SKM-1 treated with dmso at 0.1 percent for 144 hours (cell line): Measurements from ENCODE around the gene PHF10.
A peak's percentile ranks its signal among the peaks of the same experiment; 100 is the strongest.
"Not testable (repeated sequence)": the region's sequence is repeated elsewhere in the genome, so short reads cannot be mapped to it uniquely, and the experiment has no call there.

Experiments used
- DNase-seq: peaks from one replicate; lab custom pipeline; 2025; ENCODE audit not compliant: unreplicated experiment; lab: John Stamatoyannopoulos, UW

Gene PHF10

DNA sequence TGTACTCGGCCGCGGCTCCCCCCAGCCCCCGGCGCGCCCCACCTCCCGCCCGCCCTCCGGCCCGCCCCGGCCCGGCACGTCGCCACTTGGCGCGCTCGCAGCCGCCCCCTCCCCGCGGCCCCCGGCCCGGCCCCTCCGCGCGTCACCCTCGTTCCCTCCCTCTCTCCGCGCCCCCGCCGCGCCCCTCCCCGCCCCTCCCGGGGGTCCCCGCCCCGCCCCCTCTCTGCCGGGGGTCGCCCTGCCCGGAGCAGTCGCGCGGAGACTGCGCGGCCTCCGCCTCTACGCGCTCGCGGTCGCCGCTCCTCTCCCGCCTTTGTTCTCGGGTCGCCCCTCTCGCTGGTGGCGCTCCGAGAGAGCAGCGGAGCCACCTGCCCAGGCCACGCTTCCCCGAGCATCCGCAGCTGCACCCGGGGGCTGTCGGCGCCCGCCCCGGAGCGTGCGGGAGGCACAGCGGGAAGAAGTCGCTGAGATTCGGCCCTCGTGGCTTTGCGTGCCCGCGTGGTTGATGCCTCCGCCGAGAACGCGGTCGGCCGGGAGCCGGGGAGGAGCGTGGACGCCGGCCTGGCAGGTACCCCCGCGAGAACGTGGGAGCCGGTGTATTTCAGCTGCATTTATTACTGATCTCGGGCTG, at the start of gene PHF10:
Gene PHF10 (minus strand): TSS at position 7 of the 631 bp plus-strand sequence. CDS start 569 bp downstream, outside the sequence.
- peak; percentile 48 for DNase-seq

DNA sequence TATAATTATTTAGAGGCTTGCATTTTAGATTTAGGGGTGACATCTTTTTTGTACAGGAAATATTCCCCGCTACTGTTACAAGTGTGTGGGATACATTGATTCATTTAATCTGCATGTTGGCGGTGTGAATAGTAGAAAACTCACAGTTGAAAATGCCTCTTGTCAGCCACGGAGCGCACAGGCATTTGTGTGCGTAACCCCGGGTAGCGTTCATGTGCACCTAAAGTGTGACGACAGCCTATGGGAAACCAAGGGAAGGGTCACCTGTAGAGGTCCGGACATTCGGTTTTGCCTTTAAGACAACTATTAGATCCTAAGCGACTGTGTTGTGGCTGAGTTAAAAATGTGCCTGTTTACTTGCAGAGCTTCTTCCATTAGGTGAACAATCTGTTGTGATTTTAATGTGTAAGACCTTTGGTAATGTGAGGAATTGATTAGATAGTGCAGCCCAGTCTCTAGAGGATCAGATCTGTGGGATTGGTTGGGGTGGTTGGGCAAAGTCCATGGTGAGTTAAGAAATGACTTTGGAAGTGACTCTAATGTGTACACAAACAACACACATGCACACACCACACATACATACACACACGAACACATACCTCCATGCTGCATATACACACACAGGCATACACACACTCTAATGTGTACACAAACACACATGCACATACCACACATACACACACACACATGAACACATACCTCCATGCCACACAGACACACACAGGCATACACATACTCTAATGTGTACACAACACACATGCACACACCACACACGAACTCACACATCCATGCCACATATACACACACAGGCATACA, 42.8 kb upstream of the PHF10 start:
- no peak for DNase-seq

DNA sequence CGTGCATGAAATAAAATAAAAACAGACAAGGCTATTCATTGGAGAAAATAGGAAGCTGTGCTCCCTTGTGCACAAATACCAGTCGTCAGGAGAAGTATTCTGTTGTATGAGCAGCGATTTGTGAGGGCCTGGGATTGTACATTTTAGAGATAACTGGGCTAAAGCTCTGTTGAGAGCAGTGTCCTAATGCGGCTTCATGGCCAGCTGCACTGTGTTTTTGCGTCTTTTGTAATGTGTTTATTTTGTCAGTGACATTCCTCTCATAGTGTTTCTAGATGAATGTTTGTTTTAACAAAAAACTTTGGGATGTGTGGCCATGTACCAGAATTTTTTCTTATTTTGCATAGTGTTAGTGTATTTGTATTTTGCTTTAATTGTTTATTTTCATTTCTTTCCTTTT, 41.9 kb upstream of the PHF10 start:
- no peak for DNase-seq

DNA sequence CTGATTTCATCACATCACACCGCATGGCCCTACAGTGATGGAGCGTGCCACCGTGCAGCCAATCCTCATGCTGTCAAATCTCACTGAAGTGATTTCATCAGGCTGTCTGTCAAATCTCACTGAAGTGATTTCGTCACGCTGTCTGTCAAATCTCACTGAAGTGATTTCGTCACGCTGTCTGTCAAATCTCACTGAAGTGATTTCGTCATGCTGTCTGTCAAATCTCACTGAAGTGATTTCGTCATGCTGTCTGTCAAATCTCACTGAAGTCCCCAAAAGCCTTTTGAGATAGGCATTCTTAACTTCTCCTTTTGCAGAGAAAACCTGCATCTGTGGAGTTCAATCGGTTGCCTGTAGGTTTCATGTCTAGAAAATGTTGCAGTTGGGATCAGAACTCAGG, 41.5 kb upstream of the PHF10 start:
- not testable (repeated sequence) for DNase-seq

DNA sequence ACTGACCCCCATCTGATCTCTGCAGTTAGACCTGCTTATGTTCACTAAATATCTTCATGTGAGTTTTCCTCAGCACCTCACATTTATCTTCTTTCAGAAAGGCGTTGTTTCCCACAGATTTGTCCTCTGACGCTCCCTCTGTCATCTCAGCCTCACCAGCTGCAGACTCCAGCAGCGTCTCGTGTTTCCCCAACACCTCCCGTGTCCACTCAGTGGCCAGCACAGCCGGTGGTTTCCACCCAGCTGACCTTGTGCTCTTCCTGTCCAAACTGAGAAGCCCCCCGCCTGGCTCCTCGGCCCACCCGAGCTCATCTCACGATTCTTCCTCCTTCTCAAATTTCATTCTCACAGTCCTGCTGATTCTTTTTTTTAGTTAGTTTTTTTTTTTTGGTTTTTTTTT, 39.6 kb upstream of the PHF10 start:
- DNase-seq, result no peak

DNA sequence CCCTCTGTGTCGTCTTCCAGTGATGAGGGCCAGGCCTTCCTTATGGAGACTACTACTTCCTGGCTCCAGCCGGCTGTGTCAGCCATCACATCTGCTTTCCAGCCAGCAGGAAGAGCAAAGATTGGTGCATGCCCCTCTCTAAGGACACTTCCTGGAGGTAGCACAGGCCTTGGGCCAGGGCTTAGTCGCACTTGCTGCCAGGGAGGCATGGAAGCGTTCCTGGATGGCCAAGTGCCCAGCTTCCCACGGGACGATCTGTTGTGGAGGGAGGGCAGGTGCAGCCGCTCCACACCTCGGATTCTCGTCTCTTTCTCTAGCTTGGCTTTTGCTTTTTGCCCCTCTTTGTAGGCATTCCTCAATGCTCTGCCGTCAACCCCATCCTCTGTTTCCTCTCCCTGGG, 39.0 kb upstream of the PHF10 start:
- DNase-seq, result no peak

DNA sequence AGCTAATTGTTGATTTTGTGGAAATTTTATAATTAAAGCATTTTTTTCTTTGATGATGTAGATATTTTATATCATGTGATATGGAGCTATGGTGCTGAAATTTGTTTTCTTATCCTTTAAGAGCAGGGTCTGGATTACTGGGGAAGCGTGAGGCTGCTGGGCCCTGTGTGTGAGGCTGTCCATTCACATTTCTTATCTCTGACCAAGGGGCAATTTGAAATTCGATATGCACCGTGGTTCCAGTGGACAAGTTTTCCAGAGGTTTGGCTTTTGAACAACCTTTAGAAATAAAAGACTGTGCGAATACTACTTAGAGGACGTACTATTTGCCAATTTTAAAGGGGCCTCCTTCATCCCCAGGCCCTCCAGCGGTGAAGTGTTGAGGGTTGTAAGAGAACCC, 30.9 kb upstream of the PHF10 start:
- no peak for DNase-seq

DNA sequence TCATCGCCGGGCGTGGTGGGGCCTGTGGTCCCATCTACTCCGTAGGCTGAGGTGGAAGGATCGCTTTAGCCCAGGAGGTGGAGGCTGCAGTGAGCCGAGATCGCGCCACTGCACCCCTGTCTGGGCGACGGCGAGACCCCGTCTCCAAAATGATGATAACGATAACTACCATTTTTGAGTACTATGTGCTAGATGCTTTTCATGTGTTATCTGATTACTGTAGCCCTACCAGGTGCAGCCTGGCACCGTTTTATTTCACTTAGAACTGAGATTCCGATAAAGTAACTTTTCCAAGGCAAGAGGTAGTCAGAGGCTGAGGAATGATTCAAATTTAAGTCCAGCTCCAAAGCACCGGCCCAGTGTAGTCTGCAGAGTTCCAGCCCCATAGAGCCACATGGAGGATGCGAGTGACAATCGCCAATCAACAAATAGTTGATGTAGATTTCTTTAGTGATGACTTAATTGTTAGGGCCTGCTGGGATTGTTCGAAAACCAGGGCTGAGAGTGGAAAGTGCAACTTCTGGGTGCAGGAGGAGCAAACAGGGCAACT, 27.8 kb upstream of the PHF10 start:
- DNase-seq, result no peak

DNA sequence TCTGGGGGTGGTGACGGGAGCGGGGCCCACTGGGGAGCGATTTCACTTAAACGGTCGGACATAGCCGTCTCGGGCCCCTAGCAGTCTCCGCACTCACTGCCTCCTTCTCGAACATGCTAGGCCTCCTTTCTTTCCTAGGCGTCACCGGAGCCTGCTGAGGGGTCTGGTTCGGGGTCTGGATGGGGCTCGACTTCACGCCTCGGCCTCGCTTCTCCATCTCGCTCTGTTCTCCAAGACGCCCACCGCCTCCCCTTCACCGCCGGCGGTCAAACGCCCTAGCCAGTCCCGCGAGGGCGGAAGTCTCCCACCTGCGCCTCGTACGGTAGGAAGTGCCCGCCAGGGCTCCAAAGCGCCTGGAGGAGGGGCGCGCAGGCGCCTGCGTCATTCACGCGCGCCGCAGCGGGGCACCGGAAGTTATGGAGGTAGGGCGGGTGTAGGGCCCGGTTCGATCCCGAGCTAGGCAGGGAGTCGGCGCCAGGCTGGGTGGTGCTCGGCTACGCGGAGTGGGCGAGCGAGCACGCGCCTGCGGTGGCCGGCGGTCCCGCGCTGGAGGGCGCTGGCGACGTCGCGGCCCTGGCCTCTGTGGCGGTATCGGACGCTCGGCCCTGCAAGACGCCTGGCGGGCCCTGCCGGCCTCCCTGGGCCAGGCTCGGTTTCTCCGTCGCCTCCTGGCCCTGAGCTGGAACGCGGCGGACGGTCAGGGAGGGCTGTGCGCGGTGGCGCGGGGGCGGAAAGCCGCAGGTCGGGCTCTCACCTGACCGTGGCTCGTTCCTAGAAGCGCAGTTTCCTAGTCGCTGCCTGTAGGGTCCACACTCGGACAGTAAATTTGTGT, 27.2 kb upstream of the PHF10 start, which contains the start of the genes DYNLT2 and ERMARD:
Gene DYNLT2 (minus strand): TSS at position 331 of the 832 bp plus-strand sequence. CDS start 114 bp downstream, at position 217.
Gene ERMARD (plus strand): TSS at position 381 of the 832 bp plus-strand sequence. CDS start 36 bp downstream, at position 417.
- DNase-seq, result peak; percentile 83

DNA sequence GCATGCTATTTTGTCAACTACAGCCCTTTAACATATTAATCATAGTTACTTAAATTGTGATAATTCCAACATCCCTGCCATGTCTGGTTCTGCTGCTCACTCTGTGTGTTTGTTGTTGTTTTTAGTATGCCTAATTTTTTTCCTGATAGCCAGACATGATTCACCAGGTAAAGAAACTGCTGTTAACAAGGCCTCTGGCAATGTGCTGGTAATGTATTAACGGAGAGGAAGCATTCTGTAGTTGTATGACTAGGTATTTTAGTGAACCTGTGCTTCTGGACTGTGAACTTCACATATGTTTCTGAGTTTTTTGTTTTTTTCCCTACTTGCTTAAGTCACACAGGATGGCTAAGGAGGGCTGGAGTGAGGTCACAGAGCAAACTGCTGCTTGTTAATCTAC, 22.3 kb upstream of the PHF10 start:
- DNase-seq, result no peak

DNA sequence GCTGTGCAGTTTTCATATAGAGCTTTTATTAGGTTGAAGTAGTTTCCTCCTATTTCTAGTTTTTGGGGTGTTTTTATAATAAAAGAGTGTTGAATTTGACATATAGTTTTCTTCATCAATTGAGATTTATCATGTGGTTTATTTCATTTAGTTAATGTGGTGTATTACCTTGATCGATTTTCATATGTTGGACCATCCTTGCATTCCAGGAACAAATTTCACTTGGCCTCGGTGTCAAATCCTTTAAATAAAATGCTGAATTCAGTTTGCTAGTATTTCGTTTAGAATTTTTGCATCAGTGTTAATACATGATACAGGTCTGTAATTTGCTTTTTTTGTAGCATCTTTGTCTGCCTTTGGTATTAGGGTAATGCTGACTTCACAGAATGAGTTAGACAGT, 21.1 kb upstream of the PHF10 start:
- DNase-seq, result no peak

DNA sequence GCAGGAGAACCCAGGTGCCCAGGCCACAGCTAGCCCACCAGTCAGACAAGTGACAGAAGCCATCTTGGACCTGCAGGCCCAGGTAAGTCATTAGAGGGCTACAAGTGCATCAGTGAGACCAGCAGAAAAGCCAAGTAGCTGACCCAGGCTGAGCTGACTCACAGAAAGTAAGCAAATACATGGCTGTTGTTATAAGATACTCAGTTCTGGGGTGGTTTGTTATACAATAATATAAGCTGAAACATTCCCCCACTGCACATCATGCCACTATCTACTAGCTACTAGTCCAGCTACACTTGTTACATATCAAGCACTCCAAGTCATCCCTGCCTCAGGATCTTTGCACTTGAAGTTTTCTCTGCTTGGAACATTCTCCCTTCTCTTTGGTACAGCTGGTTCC, 17.0 kb upstream of the PHF10 start:
- no peak for DNase-seq

DNA sequence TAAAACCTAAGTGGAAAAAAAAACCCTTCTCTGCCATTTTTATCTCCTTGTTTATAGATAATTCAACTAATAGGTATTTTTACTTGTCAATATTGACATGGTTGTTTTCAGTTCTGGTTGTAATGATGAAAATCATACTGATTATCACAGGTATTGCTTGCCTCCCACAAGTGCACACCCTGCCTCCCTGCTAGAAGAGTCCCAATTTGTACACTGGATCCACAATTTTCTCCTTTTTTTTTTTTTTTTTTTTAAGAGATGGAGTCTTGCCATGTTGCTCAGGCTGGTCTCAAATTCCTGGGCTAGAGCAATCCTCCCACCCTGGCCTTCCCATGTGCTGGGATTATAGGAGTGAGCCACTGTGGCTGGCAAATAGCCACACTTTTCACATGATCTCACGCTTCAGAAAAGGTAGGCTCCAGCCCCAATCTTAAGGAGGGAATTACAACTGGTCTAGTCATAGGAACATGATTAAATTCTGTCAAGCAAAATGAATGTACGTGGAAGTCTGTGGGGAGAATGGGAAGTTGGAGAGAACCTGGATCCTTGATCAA, 14.8 kb upstream of the PHF10 start:
- DNase-seq, result no peak

DNA sequence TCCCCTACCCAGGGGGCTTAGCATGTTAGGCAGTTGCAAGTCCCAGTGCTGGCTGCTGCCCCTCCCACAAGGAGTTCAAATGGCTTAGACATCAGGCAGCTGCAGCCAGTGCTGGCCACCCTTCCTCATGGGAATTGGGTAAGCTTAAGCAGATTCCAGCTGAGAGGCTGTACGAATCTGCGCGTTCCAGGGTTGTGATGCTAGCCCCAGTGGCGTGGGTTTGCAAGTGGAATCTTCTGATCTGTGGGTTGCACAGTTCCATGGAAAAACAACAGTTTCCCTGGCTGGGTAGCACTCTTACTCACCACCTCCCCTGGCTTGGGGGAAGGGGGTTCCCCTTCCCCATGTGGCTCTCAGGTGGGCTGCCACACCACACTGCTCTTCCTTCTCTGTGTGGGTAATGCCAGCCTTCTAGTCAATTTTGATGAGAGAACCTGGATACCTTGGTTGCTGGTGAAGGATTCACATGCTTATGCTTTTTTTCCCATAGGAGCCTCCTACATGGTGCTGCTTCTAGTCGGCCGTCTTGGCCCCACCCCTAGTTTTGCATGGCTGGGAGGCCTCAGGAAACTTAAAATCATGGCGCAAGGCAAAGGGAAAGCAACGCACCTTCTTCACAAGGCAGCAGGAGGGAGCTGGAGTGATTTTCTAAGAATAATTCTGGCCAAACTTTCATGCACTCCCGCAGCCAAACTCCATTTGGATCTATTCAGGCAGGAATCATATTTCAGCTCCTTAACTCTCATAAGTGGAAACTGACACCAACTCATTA, 14.1 kb upstream of the PHF10 start:
- DNase-seq, result no peak

DNA sequence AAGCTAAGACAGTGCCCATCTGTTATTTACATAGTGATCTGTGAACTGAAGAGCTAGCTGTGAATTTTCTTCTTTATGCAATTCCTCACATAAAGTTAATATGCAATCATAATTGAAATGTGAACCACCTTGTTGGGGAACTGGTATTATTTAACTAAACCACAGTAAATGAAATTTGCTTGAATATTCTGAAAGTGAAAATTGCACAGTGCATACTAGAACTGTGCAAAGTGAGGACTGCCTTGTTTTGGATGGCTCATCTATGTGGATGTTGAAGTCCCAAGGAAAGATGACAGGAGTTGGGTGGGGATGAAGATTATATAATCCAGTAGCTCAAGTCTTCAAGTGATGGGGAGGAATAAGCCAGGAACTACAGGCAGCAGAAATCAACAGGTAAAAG, 5.7 kb upstream of the PHF10 start:
- no peak for DNase-seq

DNA sequence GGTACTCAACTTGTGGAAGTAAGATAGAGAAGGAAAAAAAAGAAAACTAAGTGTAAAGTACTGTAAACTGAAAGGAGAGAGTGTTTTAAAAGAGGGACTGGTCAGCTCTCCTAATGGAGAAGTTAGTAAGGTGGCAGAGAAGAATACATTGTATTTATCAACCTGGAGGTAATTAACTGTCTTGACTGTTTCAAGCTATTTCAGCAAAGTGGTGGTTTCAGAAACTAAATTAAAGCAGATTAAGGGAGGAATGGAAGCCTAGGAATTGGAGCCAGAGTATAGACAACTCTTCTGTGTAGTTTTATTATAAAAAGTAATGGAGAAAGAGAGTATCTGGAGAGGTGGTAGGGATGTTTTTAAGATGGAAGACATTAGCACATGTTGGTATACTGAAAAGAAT, 2.7 kb upstream of the PHF10 start:
- no peak for DNase-seq

DNA sequence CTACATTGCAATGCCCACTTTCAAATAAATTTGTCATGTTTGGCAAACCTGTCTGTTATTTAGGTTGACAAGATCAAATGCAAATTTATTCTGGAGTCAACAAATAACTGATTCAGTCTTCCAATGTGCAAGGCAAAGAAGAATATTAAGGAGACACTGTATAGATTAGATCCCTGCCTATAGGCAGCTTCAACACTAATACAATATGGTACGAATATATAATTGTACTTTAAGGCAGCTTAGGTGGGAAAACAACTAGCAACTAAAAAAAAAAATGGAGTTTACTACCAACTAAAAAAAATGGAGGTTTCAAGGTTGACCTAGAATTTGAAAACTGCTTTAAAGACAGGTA, 1.7 kb upstream of the PHF10 start:
- DNase-seq, result no peak

DNA sequence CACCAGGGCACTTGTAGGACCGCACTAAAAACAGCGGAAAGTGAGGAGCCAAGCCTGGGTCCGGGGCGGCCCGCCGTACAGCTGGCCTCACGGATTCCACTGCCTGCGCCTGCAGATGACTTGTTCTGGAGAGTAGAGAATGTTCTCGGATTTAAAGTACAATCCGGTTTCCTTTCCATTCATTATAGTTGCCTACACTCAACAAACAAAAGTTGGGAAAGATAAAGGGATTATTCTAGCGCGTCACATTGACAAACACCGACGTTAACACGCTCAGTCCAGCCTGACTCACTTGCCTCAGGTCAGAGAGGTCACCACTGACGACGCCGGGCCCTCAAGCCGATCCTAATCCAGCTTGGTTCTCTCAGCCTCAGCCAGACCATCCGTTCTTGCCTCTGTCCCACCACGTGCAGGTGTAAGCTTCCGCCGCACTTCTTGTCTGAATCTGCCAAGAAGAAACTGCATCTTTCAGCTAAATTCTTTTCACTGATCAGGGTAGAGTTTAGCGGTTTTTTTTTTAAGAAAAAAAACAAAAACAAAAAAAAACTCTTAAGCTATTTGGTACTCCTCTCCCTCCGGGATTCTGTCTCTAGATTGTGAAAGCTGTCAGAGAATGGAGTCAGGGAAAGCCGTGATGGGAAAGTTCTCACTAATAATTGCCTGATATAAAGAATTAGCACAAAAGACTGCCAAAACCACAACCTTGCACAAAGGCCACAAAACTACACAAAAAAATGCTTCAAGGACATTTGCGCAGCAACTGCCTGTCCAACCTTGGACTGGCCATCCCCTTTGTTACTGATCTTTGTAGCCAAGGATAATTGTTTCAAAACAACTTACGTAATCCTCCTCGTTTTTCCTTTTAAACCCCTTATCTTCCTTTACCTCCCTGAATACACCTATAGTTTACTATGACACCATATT, 1.1 kb upstream of the PHF10 start:
- peak; percentile 31 for DNase-seq

DNA sequence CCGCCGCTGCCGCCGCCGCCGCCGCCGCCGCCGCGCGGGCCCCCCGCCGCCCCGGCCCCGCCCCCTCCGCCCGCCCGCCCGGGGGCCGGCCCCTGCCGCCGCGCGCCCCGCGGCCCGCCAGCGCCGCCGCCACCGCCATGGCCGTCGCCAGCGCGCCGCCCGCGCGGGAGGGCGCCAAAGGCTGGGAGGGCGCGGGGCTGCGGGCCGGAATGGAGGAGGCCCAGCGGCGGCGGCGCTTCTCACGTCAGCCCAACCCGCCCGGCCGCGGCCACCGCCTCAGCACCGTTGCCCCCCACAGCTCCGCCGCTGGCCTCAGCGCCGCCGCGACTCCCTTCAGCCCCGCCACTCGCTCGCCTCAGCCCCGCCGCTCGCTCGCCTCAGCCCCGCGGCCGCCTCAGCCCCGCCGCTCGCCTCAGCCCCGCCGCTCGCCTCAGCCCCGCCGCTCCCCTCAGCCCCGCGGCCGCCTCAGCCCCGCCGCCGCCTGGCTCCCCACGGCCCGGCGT, 258 bp downstream of the PHF10 start:
- peak; percentile 48 for DNase-seq
